D341Med (cell line): ENCODE measurements around the gene PDE3B.
"Not testable (repeated sequence)": the region's sequence is repeated elsewhere in the genome, so short reads cannot be mapped to it uniquely, and the experiment has no call there.

ENCODE experiments used
- DNase-seq: peaks from one replicate; pipeline ENCODE4 v3.0.0; 2012; ENCODE audit warnings: low spot score

PDE3B gene

GRCh38 chr11:14748090-14748489, 104.5 kb downstream of the PDE3B start:
- DNase-seq: no peak

DNA sequence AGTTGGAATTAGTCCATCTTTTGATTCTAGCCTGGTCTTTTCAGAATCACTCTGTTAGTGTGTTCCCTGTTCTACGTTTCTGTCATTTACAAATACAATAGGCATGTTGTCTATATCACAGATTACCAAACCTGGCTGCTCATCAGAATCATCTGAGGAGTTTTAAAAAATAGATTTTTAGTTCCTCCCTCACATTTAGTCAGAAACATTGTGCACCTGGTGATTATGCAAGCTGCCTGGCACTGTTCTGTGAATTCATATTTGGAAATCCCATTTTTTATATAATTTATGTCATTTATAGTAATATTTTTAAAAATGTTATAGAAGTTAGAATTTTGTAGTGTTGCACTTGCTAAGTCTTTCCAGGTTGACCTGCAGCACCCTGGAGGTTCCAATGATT, 107.3 kb downstream of the PDE3B start:
- DNase-seq: no peak

DNA sequence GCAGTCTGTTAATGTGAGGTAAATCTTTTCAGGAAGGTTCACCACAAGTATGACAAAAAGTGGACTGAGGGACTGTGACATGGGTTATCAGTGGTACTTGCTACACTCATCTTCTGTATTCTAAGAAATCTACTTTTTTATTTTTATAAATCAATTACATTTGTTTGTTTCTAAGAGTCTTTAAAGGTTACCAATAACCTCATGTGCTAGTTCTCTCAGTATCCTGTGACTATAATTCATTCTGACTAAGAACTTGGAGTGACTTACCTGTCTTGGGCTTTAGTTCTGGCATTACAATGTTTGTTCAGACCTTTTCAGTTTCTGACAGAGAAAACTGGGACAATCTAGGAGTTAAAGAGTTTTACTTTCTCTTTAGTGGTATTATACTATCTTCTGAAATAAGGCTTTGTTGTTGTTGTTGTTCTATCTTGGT, 108.4 kb downstream of the PDE3B start:
- no peak for DNase-seq

- no peak for DNase-seq
These were observed 111.5 kb downstream of the PDE3B start for GRCh38 chr11:14755140-14755539.

- no peak for DNase-seq
These were observed 112.7 kb downstream of the PDE3B start for GRCh38 chr11:14756349-14756748.

DNA sequence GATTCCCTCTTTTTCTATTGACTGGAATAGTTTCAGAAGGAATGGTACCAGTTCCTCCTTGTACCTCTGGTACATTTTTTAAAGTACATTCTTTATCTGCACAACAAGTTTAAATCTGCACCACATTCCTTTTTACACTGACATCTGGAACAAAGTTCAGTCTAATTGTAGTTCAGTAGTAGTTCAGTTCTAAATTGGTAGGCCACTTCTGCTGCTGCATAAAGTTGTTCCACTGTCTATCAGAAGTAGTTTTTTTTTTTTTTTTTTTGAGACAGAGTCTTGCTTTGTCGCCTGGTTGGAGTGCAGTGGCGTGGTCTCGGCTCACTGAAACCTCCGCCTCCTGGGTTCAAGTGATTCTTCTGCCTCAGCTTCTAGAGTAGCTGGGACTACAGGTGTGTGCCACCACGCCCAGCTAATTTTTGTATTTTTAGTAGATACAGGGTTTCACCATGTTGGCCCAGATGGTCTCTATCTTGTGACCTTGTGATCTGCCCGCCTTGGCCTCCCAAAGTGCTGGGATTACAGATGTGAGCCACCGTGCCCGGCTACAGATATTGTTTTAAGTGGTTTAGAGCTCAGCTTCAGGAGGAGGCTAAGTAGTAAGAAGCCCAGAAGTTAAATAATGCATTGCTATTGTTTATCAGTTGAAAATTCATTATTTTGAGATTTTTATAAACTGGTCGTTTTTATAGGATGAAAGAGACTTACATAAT, 115.9 kb downstream of the PDE3B start:
- DNase-seq: not testable (repeated sequence)

GRCh38 chr11:14764179-14764578, 120.6 kb downstream of the PDE3B start:
- DNase-seq: no peak

DNA sequence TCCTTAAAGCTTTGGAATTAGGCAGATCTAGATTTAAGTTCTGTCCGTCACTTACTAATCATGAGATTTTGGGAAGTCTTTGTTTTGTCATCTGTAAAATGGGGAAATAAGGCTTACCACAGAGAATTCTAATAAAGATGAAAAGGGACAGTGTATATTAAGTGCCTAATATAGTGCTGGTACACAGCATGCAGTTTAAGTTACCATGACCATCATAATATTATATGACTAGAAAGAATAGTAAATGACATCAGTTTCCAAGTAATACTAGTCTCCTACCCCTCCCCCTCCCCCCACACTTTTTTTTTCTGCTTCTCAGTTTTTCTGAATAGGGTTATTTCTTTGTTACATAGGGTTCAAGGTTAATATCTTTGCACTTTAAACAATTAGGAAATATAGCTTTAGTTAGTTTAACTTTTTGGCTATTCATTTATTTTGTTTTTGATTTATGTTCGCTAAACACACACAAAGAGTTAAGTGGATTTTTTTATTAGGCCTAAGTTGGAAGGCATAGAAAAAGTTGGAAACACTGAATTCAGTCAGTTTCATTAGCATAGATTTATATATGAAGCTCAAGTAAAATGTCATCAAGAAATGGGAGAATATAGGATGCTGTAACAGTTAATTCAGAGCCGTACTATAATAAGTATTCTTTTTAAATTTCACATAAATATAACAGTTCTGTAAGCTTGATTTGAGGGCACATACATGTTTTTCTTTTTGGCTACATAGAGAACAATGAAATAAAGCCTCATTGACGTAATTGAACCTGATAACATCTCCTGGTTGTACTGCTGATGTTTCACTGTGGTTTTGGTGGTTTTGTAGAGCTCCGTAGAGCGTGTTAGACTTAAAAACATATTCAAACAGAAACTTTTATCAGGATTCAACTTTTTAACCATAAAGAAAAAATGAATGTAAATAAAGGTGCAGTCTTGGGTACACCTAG, 121.2 kb downstream of the PDE3B start:
- no peak for DNase-seq

DNA sequence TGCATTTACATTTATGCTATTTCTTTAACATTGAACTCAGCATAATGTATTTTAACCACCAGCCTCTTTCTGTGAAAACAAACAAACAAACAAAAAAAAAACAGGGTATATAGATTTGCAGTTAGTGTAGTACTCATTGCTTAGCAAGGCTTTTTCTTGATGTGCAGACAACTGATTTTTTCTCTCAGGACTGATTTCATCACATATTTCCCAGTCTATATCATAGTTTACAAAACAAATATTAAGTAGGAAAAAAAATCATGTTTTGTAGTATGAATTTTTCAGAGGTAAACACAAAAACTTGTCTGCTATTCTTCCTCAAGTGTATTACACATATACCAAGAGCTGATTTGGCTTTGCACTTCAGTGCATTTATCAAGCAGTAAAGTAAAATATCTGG, 123.0 kb downstream of the PDE3B start:
- DNase-seq: no peak

GRCh38 chr11:14768526-14769188, 125.1 kb downstream of the PDE3B start:
- no peak for DNase-seq

GRCh38 chr11:14773755-14774154, 130.2 kb downstream of the PDE3B start:
- DNase-seq: peak; percentile 56

DNA sequence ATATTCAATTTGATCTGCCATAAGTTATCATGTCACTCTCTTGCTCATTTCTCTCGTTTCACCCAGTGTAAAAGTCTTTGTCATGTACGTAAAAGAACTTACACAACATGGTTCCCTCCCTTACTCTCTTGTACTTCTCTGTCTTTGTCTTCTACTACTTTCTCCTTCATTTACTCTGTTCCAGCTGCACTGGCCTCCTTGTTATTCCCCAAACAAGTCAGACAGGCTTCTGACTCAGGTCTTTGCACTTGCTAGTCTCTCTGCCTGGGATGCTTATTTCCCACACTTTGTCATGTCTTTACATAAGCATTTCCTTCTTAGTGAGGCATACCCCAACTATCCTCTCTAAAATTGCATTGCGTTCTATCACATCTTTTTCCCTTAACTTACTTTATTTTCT, 131.1 kb downstream of the PDE3B start:
- no peak for DNase-seq

DNA sequence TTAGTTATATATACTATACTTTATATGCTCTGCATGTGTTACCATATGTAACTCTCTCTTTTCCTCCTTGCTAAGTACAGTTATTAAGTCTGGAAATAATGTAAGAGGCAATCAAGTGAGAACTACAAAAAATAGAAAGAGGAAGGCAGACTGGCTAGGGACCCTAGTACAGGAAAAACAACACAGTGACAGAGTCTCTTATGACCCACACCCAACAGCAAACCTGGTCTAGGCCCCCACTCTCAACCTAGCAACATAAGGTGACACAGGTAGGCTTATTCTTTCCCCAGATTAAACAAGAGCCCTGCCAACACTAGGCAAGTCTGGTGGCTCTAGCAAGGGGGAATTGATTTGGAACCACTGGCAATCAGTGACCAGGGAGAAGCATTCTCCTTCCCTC, 132.3 kb downstream of the PDE3B start:
- no peak for DNase-seq

- DNase-seq: not testable (repeated sequence)
These were observed 134.9 kb downstream of the PDE3B start for GRCh38 chr11:14778460-14778859.

- no peak for DNase-seq
These were observed 140.2 kb downstream of the PDE3B start for GRCh38 chr11:14783788-14784187.

DNA sequence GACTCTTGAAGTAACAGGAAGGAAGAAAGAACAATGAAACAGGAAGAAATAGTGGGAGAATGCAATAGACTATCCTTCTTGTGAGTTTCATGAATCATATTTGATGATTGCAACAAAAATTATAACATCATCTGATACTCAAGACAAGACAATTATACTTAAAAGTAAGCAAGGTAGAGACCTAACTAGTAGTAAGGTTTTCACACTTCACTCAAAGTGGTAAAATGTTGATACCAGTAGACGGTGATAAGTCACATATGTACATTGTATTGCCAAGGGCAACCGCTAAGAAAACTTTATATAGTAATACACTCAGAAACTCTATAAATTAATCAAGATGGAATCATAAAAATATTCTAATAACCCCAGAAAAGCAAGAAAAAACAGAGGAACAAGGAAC, 140.6 kb downstream of the PDE3B start:
- no peak for DNase-seq

DNA sequence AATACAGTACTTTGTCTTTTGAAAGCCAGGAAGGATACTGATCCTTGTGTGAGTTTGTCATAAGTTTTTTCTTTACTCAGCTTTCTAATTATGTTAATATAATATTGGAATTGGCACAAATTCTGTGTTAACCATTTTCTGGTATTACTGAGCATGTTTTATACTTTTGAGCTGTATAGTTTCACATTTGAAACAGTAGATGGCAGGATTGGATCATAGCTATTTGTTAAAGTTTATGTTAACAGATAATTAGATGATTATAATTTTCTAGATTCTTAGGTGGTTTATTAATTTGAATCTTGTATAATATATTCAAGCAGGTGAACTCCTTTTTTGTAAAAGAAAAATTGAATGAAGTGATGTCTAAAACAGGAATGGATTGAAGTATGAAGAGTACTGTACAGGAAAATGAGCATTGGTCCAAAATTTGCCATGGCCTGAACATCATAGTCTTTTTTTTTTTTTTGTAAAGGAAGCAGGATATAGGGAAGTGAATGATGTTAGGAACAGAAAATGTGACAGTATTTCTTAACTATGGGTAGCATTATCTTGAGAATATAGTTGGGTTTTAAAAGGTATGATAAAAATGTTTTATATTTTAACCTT, 146.4 kb downstream of the PDE3B start:
- no peak for DNase-seq

DNA sequence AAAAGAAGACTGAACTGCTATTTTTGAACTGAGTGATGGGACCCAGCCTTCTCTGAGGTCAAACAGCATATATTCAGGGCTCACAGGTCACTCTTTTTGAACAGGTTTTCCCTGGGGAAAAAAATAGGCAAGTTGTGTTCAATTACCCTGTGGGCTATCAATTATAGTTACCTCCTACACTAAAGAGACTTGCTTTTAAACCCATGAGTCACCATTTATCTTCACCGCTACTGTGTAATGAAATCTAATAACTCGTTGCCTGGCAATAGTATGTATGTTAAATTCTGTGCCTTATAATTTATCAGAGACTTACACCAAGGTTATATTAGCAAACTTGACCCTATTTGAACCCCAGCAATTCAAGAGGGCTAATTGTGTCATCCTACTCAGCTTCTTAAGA, 149.9 kb downstream of the PDE3B start:
- no peak for DNase-seq

DNA sequence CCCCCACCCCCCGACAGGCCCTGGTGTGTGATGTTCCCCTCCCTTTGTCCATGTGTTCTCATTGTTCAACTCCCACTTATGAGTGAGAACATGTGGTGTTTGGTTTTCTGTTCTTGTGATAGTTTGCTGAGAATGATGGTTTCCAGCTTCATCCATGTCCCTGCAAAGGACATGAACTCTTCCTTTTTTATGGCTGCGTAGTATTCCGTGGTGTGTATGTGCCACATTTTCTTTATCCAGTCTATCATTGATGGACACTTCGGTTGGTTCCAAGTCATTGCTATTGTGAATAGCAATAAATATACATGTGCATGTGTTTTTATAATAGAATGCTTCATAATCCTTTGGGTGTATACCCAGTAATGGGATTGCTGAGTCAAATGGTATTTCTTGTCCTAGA, 152.4 kb downstream of the PDE3B start:
- not testable (repeated sequence) for DNase-seq

DNA sequence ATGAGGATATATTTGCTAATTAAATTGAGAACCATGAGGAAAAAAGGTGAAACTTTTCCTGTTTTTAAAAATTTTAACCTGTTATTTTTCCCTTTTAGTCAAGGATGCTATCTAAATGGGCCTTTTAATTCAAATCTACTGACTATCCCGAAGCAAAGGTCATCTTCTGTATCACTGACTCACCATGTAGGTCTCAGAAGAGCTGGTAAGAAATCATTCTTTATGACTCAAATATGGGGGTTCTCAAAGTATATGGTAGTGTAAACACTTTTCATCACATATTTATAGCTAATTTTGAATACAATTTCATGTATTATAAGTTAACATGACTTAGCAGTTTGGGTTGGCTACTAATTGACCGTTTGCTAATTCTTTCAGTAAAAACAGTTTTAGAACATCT, 160.2 kb downstream of the PDE3B start:
- DNase-seq: no peak

DNA sequence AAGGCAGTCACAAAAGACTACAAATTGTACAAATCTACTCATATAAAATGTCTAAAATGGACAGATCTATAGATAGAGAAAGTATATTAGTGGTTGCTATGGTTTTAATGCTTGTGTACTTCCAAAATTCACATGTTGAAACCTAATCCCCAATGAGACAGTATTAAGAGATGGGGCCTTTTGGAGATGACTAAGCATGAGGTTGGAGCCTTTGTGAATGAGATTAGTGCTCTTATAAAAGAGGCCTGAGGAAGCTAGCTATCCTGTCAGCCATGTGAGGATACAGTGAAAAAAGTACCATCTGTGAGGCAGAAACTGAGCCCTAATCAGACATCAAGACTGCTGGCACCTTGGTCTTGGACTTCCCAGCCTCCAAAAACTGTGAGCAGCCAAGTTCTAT, 165.9 kb downstream of the PDE3B start:
- peak; percentile 42 for DNase-seq

GRCh38 chr11:14812757-14813156, 169.2 kb downstream of the PDE3B start:
- DNase-seq: no peak
